ENCODE data around the gene RASL10A.
A peak's percentile ranks its signal among the peaks of the same experiment; 100 is the strongest.

Gene RASL10A

DNA sequence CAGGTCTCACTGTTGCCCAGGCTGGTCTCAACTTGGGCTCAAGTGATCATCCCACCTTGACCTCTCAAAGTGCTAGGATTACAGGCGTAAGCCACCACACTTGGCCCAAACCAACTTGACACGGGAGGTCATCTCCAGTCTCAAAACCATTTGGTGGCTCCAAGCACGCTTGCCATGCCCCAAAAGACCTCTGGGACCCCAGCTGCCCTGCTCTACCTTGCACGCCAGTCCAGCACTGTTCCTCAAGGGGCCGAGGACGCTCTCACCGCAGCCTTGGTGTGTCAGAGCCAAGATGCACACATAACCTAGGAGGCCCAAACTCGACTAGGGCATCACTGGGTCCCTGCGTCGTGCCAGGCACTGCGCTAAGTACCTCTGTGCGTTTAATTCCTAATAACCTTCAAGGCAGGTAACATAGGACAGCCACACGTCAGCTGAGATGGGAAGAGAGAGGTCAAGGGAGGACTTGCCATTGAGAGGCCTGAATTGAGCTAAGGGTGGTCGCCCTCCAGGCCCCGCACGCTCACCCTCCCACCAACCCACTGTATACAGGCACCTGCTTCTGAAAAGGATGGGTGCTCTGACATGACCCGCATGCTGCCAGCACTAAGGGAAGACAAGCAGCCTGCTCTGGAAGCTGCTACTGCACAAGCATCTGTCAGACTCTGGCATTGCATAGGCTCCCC, 13.6 kb downstream of the RASL10A start:
- no peak for DNase-seq

DNA sequence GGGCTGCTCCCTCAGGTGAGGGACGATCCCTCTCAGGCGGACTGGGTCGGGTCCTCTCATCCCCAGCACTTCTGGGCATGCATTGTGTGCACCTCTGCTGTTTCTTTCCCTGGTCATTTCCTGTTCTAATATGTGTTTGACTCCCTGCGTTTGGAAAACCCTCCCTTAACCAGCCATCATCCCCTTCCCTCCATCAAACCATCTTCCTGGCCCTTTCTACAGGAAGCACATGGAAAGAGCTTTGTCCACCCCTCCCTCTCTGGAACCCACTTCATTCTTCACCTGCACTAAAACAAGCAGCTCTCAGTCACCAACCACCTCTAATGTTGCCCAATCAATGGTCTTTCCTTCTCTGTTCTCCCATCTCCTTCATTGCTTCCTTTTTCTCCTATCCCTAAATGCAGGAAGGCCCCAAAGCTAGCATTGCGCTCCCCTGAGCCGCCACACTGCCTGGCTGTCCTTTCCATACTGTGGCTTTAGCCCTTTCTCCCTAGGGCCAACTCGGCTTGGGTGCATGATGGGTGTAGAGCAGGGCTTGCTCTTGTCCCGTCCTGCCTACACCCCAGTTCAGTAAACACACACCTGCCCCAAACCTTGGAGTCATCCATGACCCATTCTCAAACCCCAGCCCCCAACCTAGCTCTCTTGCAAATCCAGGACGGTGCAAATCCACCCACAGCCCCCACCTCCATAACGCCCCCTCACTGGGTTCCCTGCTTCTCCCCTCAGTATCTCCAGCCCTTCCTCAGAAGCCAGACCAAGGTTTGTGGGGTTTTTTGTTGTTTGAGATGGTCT, 14.5 kb downstream of the RASL10A start:
- DNase-seq, result no peak

DNA sequence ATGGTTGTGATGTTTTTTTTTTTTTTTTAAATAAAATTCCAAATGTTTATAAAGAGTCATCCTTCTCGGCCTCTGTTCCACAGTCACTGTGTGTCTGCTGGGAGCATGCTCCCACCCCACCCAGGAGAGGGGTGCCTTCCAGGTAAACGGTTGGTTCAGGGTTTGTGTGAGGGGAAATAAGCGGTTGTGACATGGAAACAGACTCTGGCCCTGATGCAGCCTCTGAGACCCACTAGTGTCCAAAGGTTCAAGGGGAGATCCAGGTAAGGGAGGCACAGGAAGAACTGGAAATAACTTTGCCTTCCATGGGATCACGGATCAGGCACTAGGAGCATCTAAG, 15.1 kb downstream of the RASL10A start:
- DNase-seq, result no peak

DNA sequence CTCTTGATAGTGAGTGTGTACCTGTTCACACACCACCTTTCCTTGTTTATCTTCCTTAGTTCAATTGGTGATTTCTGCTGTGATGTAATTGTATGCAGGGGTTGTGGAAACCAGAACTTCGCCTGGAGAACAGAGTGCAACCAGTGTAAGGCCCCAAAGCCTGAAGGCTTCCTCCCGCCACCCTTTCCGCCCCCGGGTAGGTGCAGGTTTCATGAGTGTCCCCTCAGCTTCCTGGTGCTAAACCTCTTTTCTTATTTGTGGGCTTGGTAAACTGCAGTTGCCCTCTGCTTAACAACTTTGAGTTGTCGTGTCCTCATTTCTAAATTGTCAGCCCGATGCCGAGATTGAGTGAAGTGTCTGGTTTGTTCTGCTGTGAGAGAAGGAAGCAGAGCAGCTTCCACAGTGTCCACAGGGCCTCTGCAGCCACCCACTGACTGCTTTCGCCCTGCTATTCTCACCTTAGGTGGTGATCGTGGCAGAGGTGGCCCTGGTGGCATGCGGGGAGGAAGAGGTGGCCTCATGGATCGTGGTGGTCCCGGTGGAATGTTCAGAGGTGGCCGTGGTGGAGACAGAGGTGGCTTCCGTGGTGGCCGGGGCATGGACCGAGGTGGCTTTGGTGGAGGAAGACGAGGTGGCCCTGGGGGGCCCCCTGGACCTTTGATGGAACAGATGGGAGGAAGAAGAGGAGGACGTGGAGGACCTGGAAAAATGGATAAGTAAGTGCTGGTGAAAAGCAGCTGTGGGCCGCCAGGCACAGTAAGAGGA, 16.2 kb downstream of the RASL10A start:
- no peak for DNase-seq

DNA sequence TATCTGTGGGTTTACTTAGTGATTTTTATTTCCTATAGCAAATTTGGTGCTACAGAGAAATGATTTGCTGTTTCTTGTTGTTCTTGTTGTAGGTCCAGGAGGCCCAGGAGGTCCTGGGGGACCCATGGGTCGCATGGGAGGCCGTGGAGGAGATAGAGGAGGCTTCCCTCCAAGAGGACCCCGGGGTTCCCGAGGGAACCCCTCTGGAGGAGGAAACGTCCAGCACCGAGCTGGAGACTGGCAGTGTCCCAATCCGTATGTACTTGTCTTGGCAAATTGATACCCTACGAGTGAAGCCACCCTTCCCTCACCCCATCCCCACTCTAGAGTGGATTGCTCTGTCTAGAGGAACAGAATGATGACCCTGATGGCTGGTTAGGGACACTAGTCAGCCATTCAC, 16.9 kb downstream of the RASL10A start:
- no peak for DNase-seq

DNA sequence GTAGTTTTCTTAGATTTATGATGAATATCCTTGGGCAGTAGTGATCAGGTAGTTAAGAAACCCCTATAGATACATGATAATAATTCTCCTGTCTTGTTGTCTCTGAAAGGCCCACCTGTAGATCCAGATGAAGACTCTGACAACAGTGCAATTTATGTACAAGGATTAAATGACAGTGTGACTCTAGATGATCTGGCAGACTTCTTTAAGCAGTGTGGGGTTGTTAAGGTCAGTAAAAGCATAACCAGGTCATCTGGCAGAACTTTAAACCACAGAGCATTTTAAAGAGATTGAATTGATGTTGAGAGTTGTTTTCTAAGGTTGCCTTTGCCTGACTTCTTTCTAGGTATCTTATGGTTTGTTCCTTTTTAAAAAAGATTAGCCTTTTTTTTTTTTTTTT, 23.1 kb downstream of the RASL10A start:
- no peak for DNase-seq

DNA sequence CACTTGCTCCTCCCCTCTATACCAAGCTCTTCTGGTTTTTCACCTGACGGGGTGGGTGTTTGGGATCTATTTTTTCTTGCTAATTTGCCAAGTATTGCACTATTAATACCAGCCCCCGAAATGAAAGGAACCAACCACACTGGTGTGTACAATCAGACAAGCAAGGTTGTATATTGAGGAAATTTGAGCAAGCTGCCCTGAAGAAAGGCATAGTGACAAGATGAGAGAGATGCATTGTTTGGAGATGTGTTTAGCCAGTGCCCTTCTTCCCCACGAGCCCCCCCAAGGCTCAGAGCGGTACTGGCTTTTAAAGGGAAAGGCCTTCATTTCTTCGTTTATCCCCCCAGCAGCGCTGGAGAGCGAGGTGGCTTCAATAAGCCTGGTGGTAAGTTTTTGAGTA, 24.3 kb downstream of the RASL10A start:
- DNase-seq, result no peak

DNA sequence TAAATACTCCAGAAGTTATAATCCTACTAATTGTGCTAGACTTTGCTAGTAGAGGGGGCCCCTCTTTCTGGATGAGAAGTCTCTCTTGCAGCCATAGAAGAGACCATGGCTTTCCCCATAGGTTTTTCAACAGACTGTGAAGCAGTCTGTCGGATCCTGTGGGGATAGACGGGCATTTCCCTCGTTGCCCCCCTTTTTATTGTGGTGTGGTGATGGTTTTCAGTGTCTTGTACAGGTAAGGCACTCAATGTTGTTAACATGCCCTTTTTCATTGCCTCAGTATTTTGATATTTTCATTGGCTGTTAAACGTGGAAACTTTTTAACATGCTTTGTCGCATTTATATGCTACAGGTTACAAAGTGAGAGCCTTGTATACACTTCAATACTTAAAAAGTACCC, 25.4 kb downstream of the RASL10A start:
- DNase-seq, result no peak

DNA sequence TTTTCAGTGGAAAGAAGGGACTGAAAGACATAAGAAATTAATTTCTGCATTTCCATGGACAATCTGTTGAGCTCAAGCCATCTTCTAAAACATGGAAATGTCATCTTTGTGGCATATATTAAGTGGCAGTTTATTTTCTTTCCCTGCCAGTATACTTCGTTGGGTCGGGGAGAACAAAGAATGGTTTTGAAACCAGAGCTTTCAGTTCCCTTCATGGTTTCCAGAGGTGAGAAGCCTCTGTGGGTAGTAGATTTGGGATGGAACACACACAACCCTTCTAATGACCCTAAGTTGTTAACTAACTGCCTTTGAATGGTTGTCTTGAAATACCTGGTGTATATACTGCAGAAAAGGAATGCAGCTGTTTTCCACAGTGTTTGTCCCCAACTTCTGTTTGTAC, 26.7 kb downstream of the RASL10A start:
- DNase-seq, result no peak

DNA sequence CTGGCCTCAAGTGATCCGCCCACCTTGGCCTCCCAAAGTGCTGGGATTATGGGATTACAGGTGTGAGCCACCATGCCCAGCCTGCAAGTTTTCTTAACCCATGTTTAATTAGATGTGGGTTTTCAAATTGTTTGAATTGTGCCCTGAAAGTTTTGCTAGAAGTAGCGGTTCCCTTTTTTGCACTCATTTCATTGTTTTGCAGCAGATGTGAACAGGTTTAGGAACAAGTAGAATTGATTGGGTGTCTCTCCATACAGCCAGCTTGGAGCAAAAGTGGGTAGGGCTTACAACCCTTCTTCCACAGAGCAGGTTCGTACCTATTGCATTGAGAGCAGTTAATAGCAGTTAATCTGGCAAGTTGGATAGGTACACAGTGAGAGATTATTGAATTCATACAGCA, 31.3 kb downstream of the RASL10A start:
- DNase-seq, result no peak

DNA sequence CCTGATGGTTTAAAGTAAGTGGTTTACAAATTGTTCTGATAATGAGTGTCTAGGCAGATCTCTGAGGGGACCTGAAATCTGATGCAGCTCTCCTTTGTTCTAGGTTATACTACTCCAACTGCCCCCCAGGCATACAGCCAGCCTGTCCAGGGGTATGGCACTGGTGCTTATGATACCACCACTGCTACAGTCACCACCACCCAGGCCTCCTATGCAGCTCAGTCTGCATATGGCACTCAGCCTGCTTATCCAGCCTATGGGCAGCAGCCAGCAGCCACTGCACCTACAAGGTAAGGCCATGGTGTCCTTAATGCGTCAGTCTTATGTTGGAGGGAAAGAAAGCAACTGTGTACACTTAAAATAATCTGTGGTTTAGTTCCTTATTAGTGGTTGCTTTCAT, 37.6 kb downstream of the RASL10A start:
- DNase-seq, result no peak

DNA sequence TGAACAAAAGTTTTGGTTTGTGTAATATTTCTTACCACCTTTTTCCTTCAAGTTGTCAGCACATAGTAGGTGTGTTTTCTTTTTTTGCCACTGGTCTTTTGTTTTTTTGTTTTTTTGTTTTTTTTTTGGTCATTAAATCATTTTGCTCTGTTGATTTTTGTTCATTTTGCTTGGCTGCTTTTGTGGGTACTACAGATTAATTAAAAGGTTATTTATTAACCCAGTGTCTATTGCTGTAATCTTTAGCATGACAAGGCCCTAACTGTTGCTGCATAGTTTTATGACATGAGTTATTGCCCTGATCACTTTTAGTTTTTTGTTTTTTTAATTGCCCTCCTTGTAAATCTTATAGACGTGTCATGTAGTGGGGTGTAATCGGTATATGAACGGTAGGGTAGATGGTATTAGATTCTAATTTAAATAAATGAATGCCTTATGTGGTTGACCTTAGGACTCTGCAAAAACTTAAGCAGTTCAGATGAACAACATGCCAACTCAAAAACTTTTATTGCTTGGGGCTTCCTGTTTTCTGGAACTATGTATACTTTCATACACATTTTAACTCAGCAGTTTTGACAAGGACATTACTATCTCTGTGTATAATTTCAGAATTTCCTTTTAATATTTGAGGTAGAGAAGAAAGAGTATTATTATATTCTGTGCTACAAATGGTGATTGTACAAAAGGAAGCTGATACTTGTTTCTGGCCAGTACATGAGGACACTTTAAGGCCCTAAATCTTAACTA, 39.5 kb downstream of the RASL10A start:
- no peak for DNase-seq

DNA sequence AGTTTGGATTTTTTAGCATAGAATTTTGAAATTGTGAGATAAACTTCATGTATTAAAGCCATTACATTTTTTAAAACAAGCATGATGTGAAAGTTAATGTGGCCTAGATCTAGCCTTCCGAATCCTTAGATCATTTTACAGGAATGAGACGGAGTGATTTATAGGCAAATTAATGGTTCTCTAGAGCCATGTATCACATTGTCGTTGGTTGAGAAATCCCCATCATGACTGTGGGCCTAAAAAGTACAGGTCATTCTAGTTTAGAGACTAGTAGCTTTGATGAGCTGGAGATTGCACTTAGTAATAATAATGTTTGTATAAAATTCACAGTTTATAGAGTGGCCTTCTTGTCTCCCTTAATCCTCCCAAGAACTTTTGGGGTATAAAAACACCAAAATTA, 40.3 kb downstream of the RASL10A start:
- no peak for DNase-seq

DNA sequence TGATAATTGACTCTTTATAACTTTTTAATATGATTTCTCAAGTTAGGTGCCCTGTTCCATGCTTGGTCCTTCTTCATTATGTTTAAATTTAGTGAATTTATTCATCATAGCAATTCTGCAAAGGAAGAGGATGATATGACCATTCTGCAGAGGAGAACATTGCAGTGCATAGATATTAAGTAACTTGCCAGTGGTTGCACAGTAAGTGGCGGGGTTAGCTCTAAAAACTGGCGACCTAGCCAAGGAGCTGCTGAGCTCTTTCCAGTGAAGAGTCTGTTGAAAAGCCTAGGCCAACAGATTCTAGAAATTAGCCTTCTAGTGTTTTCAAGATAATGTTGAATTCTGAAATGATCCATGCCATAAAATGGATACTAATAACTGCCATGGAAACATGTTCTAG, 42.9 kb downstream of the RASL10A start:
- no peak for DNase-seq

DNA sequence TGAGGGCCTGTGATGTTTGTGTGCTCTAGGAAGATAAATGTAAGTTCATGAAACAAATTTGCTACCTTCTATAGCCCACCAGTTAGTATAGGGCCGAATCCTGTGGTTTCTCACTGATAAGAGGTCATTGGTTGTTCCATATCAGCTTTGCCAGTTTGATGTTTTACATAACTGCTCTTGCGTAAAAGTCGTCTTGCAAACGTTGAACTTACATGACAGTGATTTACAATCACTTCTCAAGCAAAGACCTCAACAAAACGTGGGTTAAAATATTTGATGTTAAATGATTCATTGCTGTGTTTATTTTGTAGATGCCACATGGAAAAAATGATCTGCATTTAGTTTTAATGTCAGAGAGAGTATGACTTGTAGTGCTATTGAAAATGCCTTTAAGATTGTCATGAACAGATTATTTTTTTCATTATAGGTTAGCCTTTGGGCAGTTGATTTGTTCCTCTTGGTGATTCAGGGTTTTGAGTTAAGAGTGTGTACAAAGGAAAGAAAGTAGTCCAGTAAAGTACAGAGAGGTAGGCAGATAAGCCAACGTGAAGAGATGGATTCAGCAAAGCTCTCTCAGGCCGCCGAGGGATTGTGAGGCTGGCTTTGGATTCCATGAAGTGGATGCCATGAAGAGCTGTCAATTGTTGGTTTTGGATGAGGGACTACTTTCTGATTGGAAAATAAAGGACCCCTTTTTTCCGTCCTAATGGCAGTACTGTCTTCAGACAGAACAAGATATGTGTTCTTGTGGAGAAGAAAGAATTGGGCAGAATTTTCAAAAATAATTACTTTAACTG, 44.8 kb downstream of the RASL10A start:
- DNase-seq, result no peak

DNA sequence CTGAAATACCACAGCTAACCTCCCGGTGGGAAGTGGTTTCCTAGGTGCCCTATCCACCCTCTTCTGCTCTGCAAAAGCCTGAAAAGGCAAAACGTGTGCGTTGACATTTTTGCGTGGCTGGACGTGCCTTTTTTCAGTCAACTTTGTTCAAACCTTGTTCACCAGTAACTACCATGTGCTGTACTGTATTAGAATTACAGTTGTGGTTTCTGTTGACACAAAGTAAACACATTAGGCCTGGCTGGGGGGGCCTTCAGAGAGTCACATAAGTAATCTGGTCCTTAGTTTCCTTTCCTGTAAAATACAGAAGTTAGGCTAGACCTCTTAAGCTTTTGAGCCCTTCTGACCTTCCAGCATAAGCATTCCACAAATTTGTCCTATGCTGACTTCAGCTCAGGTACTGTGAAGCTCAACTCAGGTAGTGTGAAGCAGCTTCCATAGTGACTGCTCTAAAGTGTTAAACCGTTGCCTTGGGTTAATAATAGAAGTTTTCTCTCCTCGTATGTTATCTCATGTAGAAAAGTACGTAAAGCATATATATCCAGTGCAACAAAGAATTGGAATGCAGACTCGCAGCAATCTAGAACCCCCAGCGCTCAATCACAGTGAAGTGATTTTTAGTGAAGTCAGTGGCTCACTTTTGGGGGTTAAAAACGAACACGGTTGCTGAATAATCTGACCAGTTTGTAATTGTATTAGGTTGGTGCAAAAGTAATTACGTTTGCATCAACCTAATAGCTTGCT, 45.6 kb downstream of the RASL10A start:
- no peak for DNase-seq

DNA sequence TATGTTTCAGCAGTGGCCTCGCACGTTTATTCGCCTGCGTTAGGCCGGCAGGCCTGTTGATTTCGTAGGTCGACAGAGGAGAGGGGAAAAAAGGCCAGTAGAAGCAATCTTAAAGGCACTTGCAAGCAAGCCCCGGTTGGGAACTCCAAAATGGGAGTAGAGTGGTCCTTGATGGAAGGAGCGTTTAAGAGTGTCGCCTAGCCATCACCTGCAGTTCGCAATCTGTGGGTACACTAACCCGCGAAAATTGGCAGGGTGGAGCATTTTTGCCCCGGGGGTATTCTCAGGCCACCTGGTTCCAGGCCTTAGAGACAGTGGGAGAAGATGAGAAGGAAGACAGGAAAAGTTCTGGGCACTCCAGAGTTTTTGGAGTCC, 46.3 kb downstream of the RASL10A start:
- DNase-seq, result no peak

DNA sequence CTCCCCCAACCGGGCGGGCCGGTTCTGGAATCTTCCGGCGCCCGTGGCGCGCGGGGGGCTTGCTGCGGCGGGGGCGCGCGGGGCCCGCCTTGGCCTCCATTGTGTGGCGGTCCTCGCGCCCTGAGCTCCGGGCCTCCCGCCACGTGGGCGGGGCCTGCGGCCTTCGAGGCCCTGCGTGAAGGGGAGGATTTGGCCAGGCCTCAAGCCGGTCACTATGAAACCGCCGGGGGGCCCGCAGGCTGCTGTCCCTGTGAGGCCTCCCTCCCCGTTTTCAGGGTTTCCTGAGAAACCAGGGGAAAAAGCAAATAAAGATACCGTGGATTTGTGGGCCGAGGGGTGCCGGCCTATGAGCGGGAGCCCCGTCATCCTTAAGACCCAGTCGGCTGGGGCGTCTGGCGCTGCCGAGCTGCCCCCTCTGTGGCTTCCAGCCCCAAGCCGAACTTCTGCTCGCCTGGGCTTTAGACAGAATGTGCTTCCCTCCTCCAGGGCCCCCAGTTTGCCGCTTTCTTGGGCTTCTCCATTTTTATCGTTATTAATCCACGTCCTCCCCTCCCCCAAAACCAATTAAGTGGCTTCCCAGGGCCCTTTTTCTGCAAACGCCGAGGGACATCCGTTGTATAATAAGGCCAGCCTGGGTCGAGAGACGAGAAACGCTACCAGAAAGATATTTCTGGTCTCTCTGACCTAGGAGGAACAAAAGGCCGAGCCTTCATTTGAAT, 46.8 kb downstream of the RASL10A start:
- no peak for DNase-seq

DNA sequence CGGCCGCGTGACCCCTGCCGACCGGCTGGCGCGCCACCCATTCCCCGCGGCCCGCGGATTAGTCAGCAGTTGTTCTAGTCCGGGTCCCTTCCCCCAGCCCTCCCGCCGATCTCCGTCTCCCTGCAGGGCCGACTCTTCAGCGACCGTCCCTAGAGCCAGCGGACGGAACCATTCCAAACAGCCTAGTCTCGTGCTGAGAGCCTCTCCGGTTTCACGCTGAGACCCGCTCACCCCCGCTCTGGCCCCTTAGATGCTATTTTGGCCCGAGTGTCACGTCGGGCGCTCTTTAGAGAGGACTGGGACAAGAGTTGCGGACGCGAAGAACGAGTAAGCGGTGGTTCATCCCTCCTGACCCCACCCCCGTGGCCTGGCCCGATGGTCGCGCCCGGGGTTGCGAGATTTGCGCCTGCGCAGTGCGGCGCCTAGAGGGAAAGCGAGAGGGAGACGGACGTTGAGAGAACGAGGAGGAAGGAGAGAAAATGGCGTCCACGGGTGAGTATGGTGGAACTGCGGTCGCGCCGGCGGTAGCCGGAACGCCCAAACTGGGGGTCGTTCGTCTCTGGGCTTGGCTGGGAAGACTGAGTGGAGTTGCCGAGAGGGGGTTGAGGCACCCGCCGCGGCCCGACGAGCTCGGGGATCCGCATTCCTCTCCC, 47.5 kb downstream of the RASL10A start, which contains the start of the genes EWSR1 and RHBDD3:
TSS of gene EWSR1 (plus strand) at position 411 of the 653 bp plus-strand sequence. CDS start at position 480, 69 bp downstream.
TSS of gene RHBDD3 (minus strand) at position 124 of the 653 bp plus-strand sequence. CDS start 2,355 bp downstream, outside the sequence.
- DNase-seq, result peak; percentile 90

DNA sequence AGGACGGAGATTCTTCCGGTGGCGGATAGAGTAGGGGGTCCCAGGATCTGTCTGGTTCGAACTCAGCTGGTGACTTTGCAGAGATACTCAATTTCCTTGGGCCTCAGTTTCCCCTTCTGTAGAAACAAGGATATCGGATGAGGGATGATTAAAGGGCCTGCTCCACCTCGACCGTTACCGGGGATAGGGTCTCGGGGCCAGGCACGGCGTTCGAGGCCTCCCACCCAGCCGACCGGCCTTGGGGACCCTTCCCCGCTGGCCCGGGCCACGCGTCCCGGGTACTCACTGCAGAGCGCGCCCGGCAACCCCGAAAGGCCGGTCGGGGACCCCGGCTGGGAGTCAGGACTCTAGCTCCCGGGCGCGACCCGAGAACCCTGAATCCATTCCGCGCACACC, 48.0 kb downstream of the RASL10A start:
- DNase-seq, result no peak

Measured in DMS153 (cell line).